K562 (cell line): ENCODE data around the gene LILRA6.

Experiments used
- CTCF ChIP-seq, 3 experiments: IDR thresholded peaks in 2 of 3; conservative IDR thresholded peaks in 1 of 3; 2 replicates each; pipeline ENCODE4 v1.5.1; 2011 to 2012; ENCODE audit warnings: low read length in 3 of 3, mild to moderate bottlenecking in 3 of 3, control low read depth in 2 of 3, improper control_type of control experiment in 1 of 3, inconsistent platforms in 1 of 3, low read depth in 1 of 3, mixed read lengths in 1 of 3, moderate library complexity in 1 of 3; ENCODE audit not compliant: insufficient read depth in 2 of 3
- ELF4 ChIP-seq: fragments of 450-650 bp; formaldehyde crosslinking; IDR thresholded peaks from 2 replicates; pipeline ENCODE4 v1.4.0; 2022; ENCODE audit warnings: missing genetic modification characterization
- HDAC2 ChIP-seq: fragments of 450-650 bp; IDR thresholded peaks from 2 replicates; pipeline ENCODE4 v1.6.1; 2016; ENCODE audit warnings: mild to moderate bottlenecking
- MAFG ChIP-seq: fragments of 450-650 bp; conservative IDR thresholded peaks from 2 replicates; pipeline ENCODE4 v1.6.1; 2016; ENCODE audit warnings: missing genetic modification characterization, missing compliant biosample characterization
- MAX ChIP-seq: sonication (generic); formaldehyde crosslinking; IDR thresholded peaks from 2 replicates; pipeline ENCODE4 v1.9.0; 2022; ENCODE audit warnings: mild to moderate bottlenecking, missing genetic modification reagents
- MIER1 ChIP-seq: fragments of 450-650 bp; IDR thresholded peaks from 2 replicates; pipeline ENCODE4 v1.6.1; 2016; ENCODE audit warnings: antibody characterized with exemption, mild to moderate bottlenecking, low read depth
- PHB2 ChIP-seq: fragments of 450-650 bp; IDR thresholded peaks from 2 replicates; pipeline ENCODE4 v1.6.1; 2017; ENCODE audit warnings: low read depth
- USF2 ChIP-seq: sonication (generic); formaldehyde crosslinking; IDR thresholded peaks from 2 replicates; pipeline ENCODE4 v1.5.0; 2020; ENCODE audit warnings: missing genetic modification reagents
- ZFX ChIP-seq: sonication (generic); formaldehyde crosslinking; IDR thresholded peaks from 2 replicates; pipeline ENCODE4 v1.8.0; 2022; ENCODE audit warnings: mild to moderate bottlenecking, missing genetic modification reagents, moderate library complexity
- ZNF121 ChIP-seq: sonication (generic); formaldehyde crosslinking; conservative IDR thresholded peaks from 2 replicates; pipeline ENCODE4 v1.8.0; 2022; ENCODE audit warnings: missing genetic modification reagents
- ZSCAN29 ChIP-seq: fragments of 450-650 bp; IDR thresholded peaks from 2 replicates; pipeline ENCODE4 v1.6.1; 2017

- no peak for TF ChIP-seq ZNF121 (CRISPR knock-in tag)
- TF ChIP-seq ZFX (CRISPR knock-in tag), result peak; percentile 63
- TF ChIP-seq MAFG (tag), result no peak
- no peak for TF ChIP-seq CTCF (IDR thresholded peaks at IDR 0.05 in 2 of 3, conservative IDR thresholded peaks at IDR 0.05 in 1 of 3; ENCODE audit: insufficient read depth in 2 of 3, low read depth in 1 of 3, low read length in 3 of 3)
- no peak for TF ChIP-seq PHB2
- no peak for TF ChIP-seq MIER1
- no peak for TF ChIP-seq USF2 (CRISPR knock-in tag)
- peak; percentile 54; the same call in 1 of the 2 replicates for TF ChIP-seq ZSCAN29
- no peak for TF ChIP-seq ELF4 (CRISPR knock-in tag)
- no peak for TF ChIP-seq HDAC2
- TF ChIP-seq MAX, result peak; percentile 73
Measured at GRCh38 chr19:54209811-54210494, 32.6 kb downstream of the LILRA6 start.
